ENCODE results near the gene SEMA6D. TPM values are rescaled to one million over a fixed set of nuclear protein-coding genes. Genes with fewer than 3 reads are reported as not detected.

The SEMA6D gene
- polyA plus RNA-seq, 1 donor from 2014 or later, result 108 TPM

DNA sequence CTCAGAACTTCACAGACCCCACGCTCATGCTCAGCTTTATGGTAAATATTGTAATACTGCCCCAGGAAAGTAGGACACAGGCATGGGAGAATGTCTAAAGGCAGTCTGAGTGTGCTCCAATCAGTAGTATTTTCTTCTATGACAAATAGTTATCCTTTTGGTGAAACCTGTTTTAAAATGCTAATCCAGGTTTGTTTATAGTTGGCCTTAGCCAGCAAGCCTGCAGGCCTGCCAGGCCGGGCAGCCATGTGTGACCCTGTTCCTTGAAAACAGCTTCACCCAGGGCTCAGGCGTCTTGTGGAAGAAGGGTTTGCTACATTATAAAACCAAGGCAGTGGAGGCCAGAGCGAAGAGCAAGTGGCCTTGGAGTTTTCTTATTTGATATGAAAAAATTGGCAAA lies 104.7 kb downstream of the SEMA6D start:
- TF ChIP-seq, protein P1, sequence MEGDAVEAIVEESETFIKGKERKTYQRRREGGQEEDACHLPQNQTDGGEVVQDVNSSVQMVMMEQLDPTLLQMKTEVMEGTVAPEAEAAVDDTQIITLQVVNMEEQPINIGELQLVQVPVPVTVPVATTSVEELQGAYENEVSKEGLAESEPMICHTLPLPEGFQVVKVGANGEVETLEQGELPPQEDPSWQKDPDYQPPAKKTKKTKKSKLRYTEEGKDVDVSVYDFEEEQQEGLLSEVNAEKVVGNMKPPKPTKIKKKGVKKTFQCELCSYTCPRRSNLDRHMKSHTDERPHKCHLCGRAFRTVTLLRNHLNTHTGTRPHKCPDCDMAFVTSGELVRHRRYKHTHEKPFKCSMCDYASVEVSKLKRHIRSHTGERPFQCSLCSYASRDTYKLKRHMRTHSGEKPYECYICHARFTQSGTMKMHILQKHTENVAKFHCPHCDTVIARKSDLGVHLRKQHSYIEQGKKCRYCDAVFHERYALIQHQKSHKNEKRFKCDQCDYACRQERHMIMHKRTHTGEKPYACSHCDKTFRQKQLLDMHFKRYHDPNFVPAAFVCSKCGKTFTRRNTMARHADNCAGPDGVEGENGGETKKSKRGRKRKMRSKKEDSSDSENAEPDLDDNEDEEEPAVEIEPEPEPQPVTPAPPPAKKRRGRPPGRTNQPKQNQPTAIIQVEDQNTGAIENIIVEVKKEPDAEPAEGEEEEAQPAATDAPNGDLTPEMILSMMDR (IDR thresholded peaks at IDR 0.05; ENCODE audit: poor library complexity, severe bottlenecking), result no peak
- TF ChIP-seq, protein P2, sequence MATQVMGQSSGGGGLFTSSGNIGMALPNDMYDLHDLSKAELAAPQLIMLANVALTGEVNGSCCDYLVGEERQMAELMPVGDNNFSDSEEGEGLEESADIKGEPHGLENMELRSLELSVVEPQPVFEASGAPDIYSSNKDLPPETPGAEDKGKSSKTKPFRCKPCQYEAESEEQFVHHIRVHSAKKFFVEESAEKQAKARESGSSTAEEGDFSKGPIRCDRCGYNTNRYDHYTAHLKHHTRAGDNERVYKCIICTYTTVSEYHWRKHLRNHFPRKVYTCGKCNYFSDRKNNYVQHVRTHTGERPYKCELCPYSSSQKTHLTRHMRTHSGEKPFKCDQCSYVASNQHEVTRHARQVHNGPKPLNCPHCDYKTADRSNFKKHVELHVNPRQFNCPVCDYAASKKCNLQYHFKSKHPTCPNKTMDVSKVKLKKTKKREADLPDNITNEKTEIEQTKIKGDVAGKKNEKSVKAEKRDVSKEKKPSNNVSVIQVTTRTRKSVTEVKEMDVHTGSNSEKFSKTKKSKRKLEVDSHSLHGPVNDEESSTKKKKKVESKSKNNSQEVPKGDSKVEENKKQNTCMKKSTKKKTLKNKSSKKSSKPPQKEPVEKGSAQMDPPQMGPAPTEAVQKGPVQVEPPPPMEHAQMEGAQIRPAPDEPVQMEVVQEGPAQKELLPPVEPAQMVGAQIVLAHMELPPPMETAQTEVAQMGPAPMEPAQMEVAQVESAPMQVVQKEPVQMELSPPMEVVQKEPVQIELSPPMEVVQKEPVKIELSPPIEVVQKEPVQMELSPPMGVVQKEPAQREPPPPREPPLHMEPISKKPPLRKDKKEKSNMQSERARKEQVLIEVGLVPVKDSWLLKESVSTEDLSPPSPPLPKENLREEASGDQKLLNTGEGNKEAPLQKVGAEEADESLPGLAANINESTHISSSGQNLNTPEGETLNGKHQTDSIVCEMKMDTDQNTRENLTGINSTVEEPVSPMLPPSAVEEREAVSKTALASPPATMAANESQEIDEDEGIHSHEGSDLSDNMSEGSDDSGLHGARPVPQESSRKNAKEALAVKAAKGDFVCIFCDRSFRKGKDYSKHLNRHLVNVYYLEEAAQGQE (IDR thresholded peaks at IDR 0.05; ENCODE audit: borderline replicate concordance), result no peak
- TF ChIP-seq TAF1 (IDR thresholded peaks at IDR 0.05; ENCODE audit: low read depth) (no peak), EZH2 (IDR thresholded peaks at IDR 0.05; ENCODE audit: borderline replicate concordance, insufficient read depth, low read length, poor library complexity, severe bottlenecking) (no peak), POLR2AphosphoS5 (IDR thresholded peaks at IDR 0.05) (no peak), RAD21 (conservative IDR thresholded peaks at IDR 0.05) (no peak), EP300 (conservative IDR thresholded peaks at IDR 0.05; ENCODE audit: poor library complexity, severe bottlenecking) (no peak), SMC3 (conservative IDR thresholded peaks at IDR 0.05; ENCODE audit: poor library complexity) (no peak), MXI1 (conservative IDR thresholded peaks at IDR 0.05; ENCODE audit: poor library complexity, severe bottlenecking) (no peak)
- Histone ChIP-seq H3F3A (ENCODE audit: insufficient read depth, low read length, poor library complexity, severe bottlenecking) (no peaks in the 10 kb centered on the region), H2AFZ (ENCODE audit: low read depth, low read length) (no peak overlapping the region), H3K9ac (ENCODE audit: low read length) (no peak overlapping the region), H3K4me2 (ENCODE audit: low read length) (no peak overlapping the region), H3K36me3 (ENCODE audit: insufficient read depth, low read length) (no peaks in the 10 kb centered on the region), H3K27ac (ENCODE audit: low read length) (no peak overlapping the region), H3K27me3 (ENCODE audit: insufficient read depth, low read depth, low read length) (no peaks in the 10 kb centered on the region), H3K9me3 (ENCODE audit: low read length) (no peaks in the 10 kb centered on the region), H3K79me2 (replicated peaks; ENCODE audit: insufficient read depth, low read length) (no peaks in the 10 kb centered on the region), H4K20me1 (ENCODE audit: insufficient read depth) (no peaks in the 10 kb centered on the region), H3K9me2 (ENCODE audit: insufficient read depth, low read length) (no peaks in the 10 kb centered on the region), H3K4me3 (ENCODE audit: low read length) (no peak overlapping the region)
